Measurements from ENCODE around the gene NDUFA8.

Gene NDUFA8

GRCh38 chr9:122095010-122095767 lies 64.4 kb downstream of the NDUFA8 start:
- peak; percentile 32 for DNase-seq

Measured in kidney glomerular epithelial cell (primary cell).